Panc1 (cell line): ENCODE measurements around the gene RMND1. TPM values are rescaled to one million over a fixed set of nuclear protein-coding genes. Genes with fewer than 3 reads are reported as not detected.

Experiments used
- ATAC-seq: fragments of 200-7000 bp; cut with Tn5 transposase; 2 replicates; pipeline ENCODE4 v1.9.1; 2020; ENCODE audit warnings: mild to moderate bottlenecking, moderate library complexity
- BruUV-seq: library from RNA; stranded (reverse); fragments of 400-500 nt; replicated peaks from 2 replicates; lab custom pipeline; 2021; lab: Mats Ljungman, UMichigan
- CTCF ChIA-PET: fragments of 300-600 bp; sonication (Branson Sonifier 250); formaldehyde crosslinking; loops from one replicate; lab custom pipeline; 2022; ENCODE audit warnings: antibody characterized with exemption; lab: Charles Lee
- POLR2A ChIA-PET: fragments of 300-600 bp; sonication (Branson Sonifier 250); formaldehyde crosslinking; loops from one replicate; lab custom pipeline; 2022; ENCODE audit warnings: antibody characterized with exemption; lab: Charles Lee
- DNase-seq: peaks from one replicate; pipeline ENCODE4 v3.0.0-alpha.2; 2010; ENCODE audit warnings: low read depth, low spot score
- H3K27ac ChIP-seq: 2 replicates; pipeline ENCODE4 v1.5.1; 2011; ENCODE audit warnings: mild to moderate bottlenecking, low read length, inconsistent platforms
- H3K27me3 ChIP-seq: fragments of 200-500 bp; sonication (Bioruptor generic); 2 replicates; pipeline ENCODE4 v1.6.0; 2014; ENCODE audit warnings: low read length, inconsistent platforms; ENCODE audit not compliant: control insufficient read depth, insufficient read depth
- H3K36me3 ChIP-seq: fragments of 200-500 bp; sonication (Bioruptor generic); 2 replicates; pipeline ENCODE4 v1.5.1; 2014; ENCODE audit warnings: inconsistent platforms, mild to moderate bottlenecking, low read length, moderate library complexity; ENCODE audit not compliant: control insufficient read depth, insufficient read depth
- H3K4me1 ChIP-seq: 2 replicates; pipeline ENCODE4 v1.5.1; 2011; ENCODE audit warnings: inconsistent platforms, mild to moderate bottlenecking, low read length, moderate library complexity; ENCODE audit not compliant: control insufficient read depth, insufficient read depth
- H3K4me3 ChIP-seq, 2 experiments: 2 replicates each; pipeline ENCODE4 v1.5.1; 2011 to 2012; ENCODE audit warnings: low read depth in 2 of 2, low read length in 2 of 2, mild to moderate bottlenecking in 2 of 2, inconsistent platforms in 1 of 2, moderate library complexity in 1 of 2
- H3K9me3 ChIP-seq: fragments of 200-500 bp; sonication (Bioruptor generic); 2 replicates; pipeline ENCODE4 v1.5.1; 2014; ENCODE audit warnings: low read depth, mild to moderate bottlenecking, inconsistent platforms, low read length, moderate library complexity; ENCODE audit not compliant: control insufficient read depth, insufficient read depth
- POLR2AphosphoS5 ChIP-seq: IDR thresholded peaks from 2 replicates; pipeline ENCODE4 v1.6.1; 2012; ENCODE audit warnings: mild to moderate bottlenecking, low read depth, low read length, moderate library complexity
- SIN3A ChIP-seq: IDR thresholded peaks from 2 replicates; pipeline ENCODE4 v1.6.1; 2012; ENCODE audit warnings: low read depth, mild to moderate bottlenecking, low read length, moderate library complexity, borderline replicate concordance; ENCODE audit not compliant: insufficient read depth
- TCF7L2 ChIP-seq: IDR thresholded peaks from 2 replicates; pipeline ENCODE4 v1.6.1; 2011; ENCODE audit warnings: mild to moderate bottlenecking, low read depth, low read length, inconsistent platforms
- in situ Hi-C: cut with HindIII; loops from 2 replicates; pipeline ENCODE4 v1.10.0; 2016; ENCODE audit warnings: low sequenced_read_pairs, low pct_unique_long_range_greater_than_20kb
- intact Hi-C: fragments of 100-400 bp; cut with micrococcal nuclease; formaldehyde crosslinking; loops from one replicate; pipeline ENCODE4 v1.10.0; 2022; ENCODE audit not compliant: unreplicated experiment
- total RNA-seq: library from RNA; stranded (reverse); gene quantifications from one replicate; pipeline ENCODE4 v1.2.1, GENCODE V29; 2021; ENCODE audit not compliant: unreplicated experiment
- TF ChIP-seq, protein P1 (sequence below), 2 experiments: IDR thresholded peaks; 2 replicates each; pipeline ENCODE4 v1.6.1; 2011 to 2012; ENCODE audit warnings: low read depth in 2 of 2, control low read depth in 1 of 2, low read length in 1 of 2, mild to moderate bottlenecking in 1 of 2, moderate library complexity in 1 of 2; ENCODE audit not compliant: insufficient read depth in 1 of 2
- TF ChIP-seq, protein P2 (sequence below): fragments of 450-650 bp; IDR thresholded peaks from 2 replicates; pipeline ENCODE4 v1.5.1; 2017; ENCODE audit warnings: mild to moderate bottlenecking

Gene RMND1
- total RNA-seq, 1 experiment from 2014 or later = 16.1 TPM

DNA sequence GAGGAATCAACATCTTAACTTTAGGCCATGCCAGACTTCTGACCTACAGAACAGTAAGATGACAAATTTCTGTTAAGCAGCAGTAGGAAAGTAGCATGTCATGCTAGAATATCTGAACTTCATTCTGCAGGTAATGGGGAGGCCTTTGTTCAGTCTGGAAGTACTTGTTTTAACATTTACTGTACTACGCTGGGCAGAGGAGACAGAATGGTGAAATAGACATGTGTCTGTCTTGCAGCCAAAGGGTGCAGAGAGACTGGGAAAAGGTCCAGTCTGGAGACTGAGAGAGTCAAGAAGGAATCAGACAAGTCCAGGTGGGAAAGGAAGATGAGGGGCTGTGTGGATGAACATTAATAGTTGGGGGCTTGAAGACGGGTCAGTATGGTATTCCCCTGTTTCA, 43.1 kb downstream of the RMND1 start:
- DNase-seq = no peak

DNA sequence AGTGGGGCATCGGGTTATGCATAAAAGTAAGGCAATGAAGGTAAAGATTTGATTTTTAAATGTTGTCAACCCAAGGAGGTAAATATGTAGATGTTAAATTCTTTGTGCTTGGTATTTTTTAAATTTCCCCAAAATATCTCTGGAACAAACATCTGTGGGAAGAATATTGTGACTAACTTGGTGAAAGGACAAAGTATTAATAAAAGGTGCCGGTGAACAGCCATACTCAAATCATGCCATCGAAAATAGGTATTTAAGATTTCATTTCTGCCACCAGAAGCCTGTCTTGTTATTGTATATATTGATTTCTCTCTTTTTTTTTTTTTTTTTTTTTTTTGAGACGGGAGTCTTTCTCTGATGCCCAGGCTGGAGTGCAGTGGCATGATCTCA, 48.0 kb downstream of the RMND1 start:
- ATAC-seq (no peak), DNase-seq (no peak)
- H3K27ac ChIP-seq = no peak overlapping the region
- no peaks in the 10 kb centered on the region for H3K27me3 ChIP-seq
- BruUV-seq = no TSS peak
- CTCF ChIA-PET = no interaction called here
- H3K4me3 ChIP-seq = no peak overlapping the region
- in situ Hi-C loops (no loop called here), intact Hi-C loops (no loop called here)
- H3K4me1 ChIP-seq = no peaks in the 10 kb centered on the region
- no peaks in the 10 kb centered on the region for H3K9me3 ChIP-seq
- TF ChIP-seq TCF7L2 (no peak), POLR2AphosphoS5 (peak; percentile 45; the same call in 1 of the 2 replicates)
- POLR2A ChIA-PET = no interaction called here
- peaks cover 8% of the 10 kb centered on the region; the same call in 1 of the 2 replicates for H3K36me3 ChIP-seq

More for the DNA sequence above, 43.1 kb downstream of the RMND1 start:
- POLR2A ChIA-PET = interaction anchor here (0.6 kb wide), 1 partner anchor 84 kb away, joined by 9 read pairs; no protein-coding TSS in a partner anchor
- no peaks in the 10 kb centered on the region for H3K27me3 ChIP-seq
- no peaks in the 10 kb centered on the region for H3K9me3 ChIP-seq
- peaks cover 4% of the 10 kb centered on the region; the same call in 1 of the 2 replicates for H3K36me3 ChIP-seq
- no peak overlapping the region for H3K4me3 ChIP-seq
- intact Hi-C loops = no loop called here
- TF ChIP-seq POLR2AphosphoS5 (peak; percentile 53; the same call in 1 of the 2 replicates), SIN3A (no peak)
- TF ChIP-seq, protein P1, sequence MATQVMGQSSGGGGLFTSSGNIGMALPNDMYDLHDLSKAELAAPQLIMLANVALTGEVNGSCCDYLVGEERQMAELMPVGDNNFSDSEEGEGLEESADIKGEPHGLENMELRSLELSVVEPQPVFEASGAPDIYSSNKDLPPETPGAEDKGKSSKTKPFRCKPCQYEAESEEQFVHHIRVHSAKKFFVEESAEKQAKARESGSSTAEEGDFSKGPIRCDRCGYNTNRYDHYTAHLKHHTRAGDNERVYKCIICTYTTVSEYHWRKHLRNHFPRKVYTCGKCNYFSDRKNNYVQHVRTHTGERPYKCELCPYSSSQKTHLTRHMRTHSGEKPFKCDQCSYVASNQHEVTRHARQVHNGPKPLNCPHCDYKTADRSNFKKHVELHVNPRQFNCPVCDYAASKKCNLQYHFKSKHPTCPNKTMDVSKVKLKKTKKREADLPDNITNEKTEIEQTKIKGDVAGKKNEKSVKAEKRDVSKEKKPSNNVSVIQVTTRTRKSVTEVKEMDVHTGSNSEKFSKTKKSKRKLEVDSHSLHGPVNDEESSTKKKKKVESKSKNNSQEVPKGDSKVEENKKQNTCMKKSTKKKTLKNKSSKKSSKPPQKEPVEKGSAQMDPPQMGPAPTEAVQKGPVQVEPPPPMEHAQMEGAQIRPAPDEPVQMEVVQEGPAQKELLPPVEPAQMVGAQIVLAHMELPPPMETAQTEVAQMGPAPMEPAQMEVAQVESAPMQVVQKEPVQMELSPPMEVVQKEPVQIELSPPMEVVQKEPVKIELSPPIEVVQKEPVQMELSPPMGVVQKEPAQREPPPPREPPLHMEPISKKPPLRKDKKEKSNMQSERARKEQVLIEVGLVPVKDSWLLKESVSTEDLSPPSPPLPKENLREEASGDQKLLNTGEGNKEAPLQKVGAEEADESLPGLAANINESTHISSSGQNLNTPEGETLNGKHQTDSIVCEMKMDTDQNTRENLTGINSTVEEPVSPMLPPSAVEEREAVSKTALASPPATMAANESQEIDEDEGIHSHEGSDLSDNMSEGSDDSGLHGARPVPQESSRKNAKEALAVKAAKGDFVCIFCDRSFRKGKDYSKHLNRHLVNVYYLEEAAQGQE (IDR thresholded peaks at IDR 0.05; ENCODE audit: insufficient read depth in 1 of 2, low read depth in 2 of 2, low read length in 1 of 2) = no peak
- TF ChIP-seq, protein P2, sequence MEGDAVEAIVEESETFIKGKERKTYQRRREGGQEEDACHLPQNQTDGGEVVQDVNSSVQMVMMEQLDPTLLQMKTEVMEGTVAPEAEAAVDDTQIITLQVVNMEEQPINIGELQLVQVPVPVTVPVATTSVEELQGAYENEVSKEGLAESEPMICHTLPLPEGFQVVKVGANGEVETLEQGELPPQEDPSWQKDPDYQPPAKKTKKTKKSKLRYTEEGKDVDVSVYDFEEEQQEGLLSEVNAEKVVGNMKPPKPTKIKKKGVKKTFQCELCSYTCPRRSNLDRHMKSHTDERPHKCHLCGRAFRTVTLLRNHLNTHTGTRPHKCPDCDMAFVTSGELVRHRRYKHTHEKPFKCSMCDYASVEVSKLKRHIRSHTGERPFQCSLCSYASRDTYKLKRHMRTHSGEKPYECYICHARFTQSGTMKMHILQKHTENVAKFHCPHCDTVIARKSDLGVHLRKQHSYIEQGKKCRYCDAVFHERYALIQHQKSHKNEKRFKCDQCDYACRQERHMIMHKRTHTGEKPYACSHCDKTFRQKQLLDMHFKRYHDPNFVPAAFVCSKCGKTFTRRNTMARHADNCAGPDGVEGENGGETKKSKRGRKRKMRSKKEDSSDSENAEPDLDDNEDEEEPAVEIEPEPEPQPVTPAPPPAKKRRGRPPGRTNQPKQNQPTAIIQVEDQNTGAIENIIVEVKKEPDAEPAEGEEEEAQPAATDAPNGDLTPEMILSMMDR = no peak
- no peak overlapping the region for H3K27ac ChIP-seq
- ATAC-seq = no peak
- no TSS peak for BruUV-seq
- CTCF ChIA-PET = no interaction called here
- in situ Hi-C loops = no loop called here
- H3K4me1 ChIP-seq = no peaks in the 10 kb centered on the region

DNA sequence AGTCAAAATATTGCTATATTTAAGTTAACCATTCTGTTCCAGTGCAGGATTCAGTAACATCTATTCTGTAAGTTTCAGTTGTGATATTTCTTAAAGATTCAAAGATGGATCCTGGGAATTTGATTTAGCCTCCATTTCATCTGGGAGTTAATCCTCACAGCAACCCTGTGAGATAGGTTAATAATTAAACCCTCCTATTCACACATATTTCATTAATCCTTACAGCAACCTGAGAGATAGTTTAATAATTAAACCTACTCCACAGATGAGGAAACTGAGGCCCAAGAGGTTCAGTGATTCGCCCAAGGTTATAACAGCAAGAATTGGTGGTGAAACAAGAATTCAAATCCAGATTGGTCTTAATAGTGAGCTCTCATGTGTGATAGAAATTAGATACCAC, 49.7 kb downstream of the RMND1 start:
- H3K9me3 ChIP-seq = no peaks in the 10 kb centered on the region
- in situ Hi-C loops (no loop called here), intact Hi-C loops (no loop called here)
- no peak overlapping the region for H3K4me3 ChIP-seq
- TF ChIP-seq TCF7L2 = no peak
- H3K27ac ChIP-seq = no peak overlapping the region
- H3K27me3 ChIP-seq = no peaks in the 10 kb centered on the region
- no peaks in the 10 kb centered on the region for H3K4me1 ChIP-seq
- DNase-seq (no peak), ATAC-seq (no peak)
- ChIA-PET CTCF (no interaction called here), POLR2A (no interaction called here)
- H3K36me3 ChIP-seq = peaks cover 9% of the 10 kb centered on the region; the same call in 1 of the 2 replicates
- BruUV-seq = no TSS peak
